HEK293 (cell line): ENCODE data around the gene KIAA0825.

Experiments used
- GLI4 ChIP-seq: fragments of 450-650 bp; formaldehyde crosslinking; IDR thresholded peaks from 2 replicates; pipeline ENCODE4 v1.5.1; 2016; ENCODE audit warnings: missing biosample characterization, missing genetic modification characterization
- ZIC2 ChIP-seq: fragments of 450-650 bp; formaldehyde crosslinking; IDR thresholded peaks from 2 replicates; pipeline ENCODE4 v1.5.1; 2016; ENCODE audit warnings: missing biosample characterization, missing genetic modification characterization
- TF ChIP-seq, protein P1 (sequence below): fragments of 450-650 bp; formaldehyde crosslinking; IDR thresholded peaks from 2 replicates; pipeline ENCODE4 v1.5.1; 2016; ENCODE audit warnings: missing biosample characterization, missing genetic modification characterization
- TF ChIP-seq, protein P2 (sequence below): fragments of 450-650 bp; formaldehyde crosslinking; IDR thresholded peaks from 2 replicates; pipeline ENCODE4 v1.5.1; 2016; ENCODE audit warnings: missing biosample characterization, missing genetic modification characterization

DNA sequence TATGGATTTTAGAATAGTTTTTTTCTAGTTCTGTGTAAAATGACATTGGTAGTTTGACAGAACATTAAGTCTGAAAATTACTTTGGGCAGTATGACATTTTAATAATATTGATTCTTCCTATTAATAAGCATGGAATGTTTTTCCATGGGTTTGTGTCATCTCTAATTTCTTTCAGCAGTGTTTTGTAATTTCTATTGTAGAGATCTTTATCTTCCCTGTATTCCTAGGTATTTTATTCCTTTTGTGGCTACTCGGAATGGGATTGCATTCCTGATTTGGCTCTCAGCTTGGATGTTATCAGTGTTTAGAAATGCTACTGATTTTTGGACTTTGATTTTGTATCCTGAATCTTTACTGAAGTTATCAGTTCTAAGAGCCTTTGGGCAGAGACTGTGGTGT, 420.4 kb downstream of the KIAA0825 start:
- TF ChIP-seq, protein P1, sequence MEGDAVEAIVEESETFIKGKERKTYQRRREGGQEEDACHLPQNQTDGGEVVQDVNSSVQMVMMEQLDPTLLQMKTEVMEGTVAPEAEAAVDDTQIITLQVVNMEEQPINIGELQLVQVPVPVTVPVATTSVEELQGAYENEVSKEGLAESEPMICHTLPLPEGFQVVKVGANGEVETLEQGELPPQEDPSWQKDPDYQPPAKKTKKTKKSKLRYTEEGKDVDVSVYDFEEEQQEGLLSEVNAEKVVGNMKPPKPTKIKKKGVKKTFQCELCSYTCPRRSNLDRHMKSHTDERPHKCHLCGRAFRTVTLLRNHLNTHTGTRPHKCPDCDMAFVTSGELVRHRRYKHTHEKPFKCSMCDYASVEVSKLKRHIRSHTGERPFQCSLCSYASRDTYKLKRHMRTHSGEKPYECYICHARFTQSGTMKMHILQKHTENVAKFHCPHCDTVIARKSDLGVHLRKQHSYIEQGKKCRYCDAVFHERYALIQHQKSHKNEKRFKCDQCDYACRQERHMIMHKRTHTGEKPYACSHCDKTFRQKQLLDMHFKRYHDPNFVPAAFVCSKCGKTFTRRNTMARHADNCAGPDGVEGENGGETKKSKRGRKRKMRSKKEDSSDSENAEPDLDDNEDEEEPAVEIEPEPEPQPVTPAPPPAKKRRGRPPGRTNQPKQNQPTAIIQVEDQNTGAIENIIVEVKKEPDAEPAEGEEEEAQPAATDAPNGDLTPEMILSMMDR = no peak
- TF ChIP-seq, protein P2, sequence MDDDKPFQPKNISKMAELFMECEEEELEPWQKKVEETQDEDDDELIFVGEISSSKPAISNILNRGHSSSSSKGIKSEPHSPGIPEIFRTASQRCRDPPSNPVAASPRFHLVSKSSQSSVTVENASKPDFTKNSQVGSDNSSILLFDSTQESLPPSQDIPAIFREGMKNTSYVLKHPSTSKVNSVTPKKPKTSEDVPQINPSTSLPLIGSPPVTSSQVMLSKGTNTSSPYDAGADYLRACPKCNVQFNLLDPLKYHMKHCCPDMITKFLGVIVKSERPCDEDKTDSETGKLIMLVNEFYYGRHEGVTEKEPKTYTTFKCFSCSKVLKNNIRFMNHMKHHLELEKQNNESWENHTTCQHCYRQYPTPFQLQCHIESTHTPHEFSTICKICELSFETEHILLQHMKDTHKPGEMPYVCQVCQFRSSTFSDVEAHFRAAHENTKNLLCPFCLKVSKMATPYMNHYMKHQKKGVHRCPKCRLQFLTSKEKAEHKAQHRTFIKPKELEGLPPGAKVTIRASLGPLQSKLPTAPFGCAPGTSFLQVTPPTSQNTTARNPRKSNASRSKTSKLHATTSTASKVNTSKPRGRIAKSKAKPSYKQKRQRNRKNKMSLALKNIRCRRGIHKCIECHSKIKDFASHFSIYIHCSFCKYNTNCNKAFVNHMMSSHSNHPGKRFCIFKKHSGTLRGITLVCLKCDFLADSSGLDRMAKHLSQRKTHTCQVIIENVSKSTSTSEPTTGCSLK (tag by site-specific recombination) = no peak
- TF ChIP-seq ZIC2 (tag by site-specific recombination) (no peak), GLI4 (tag by site-specific recombination) (no peak)
